Measurements from ENCODE around the gene CLECL1.

CLECL1 gene

DNA sequence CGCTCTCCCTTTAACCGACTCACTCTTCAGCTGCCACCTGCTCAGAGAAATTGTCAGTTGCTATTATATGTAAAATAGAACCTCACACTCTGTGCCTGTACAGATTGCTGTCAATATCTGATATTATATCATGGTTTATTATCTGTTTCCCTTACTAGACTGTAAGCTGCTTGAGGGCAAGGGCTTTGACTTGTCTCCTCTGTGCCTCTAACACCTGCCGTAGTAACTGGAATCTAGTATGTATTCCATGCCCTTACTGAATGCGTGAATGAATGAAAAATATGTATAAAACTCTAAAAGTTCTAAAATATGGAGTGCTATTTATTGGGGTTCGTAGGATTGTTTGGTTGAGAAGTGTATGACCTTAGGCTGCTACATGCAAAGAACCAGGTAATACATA, 29.5 kb upstream of the CLECL1 start:
- no peak for DNase-seq (ENCODE audit: extremely low spot score)
- ChIA-PET CTCF (interaction anchor here (1.1 to 4.1 kb wide), 6 partner anchors 9 to 52 kb away, joined by 3 to 77 read pairs (median 13); no protein-coding TSS in a partner anchor), POLR2A (no interaction called here)
- TF ChIP-seq CTCF (IDR thresholded peaks at IDR 0.05; ENCODE audit: control extremely low read depth, extremely low read depth, low read depth, missing control alignments): no peak

DNA sequence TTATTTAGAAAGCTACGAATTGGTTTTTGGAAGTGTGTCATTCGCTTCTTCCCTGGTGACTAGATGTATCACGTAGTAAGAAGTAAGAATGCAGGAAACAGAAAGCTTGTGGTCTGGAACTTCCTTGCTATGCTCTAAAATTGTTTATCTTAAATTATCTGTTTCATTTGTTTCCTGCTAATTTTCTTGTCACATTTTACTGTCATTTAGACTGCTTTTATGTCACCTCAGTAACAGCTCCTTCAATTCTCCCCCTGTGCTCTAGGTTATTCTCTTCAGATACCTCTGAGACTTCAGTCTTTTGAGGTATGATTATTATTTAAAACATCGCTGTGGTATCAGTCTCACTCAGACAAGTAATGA, 28.5 kb upstream of the CLECL1 start:
- POLR2A ChIA-PET: no interaction called here
- no peak for TF ChIP-seq CTCF (IDR thresholded peaks at IDR 0.05; ENCODE audit: control extremely low read depth, extremely low read depth, low read depth, missing control alignments)
- CTCF ChIA-PET: interaction anchor here (0.8 to 4.1 kb wide), 10 partner anchors 9 to 378 kb away, joined by 3 to 77 read pairs (median 4); no protein-coding TSS in a partner anchor
- DNase-seq (ENCODE audit: extremely low spot score): no peak

DNA sequence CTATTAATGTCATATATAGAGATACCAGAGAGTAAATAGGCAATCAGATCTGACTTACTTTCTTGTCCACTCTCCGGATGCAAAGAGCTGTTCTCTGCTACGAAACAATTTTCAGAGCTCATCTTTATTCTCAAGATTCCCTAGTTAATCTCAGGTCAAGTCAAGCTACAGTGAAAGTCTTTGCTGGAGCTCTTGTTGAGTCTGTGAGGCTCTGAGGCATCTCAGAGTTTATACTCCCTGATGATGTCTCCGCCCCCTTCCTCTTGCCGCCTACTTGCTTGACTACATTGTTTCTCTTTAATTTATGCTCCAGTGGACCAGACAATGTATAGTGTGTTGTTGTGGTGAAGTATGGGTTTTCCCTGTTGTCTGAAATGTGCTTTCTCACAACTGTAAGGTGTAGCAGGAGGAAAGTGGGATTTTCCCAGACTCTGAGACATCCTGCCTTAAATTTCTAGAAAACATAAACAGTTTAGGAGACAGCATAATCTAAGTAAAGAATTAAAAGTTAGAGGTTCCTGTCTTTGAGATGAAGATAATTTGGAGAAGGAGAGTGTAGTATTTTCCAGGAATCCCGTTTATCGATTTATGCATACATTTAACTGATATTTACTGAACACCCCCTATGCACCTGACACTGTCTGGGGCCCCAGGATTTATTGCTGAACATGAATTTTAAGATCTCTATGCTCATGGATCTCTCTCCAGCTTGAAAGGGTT, 28.0 kb upstream of the CLECL1 start, which contains the start of gene CD69:
Gene CD69, minus strand, starts transcription at position 203 of the 720 bp plus-strand sequence. Its CDS starts 81 bp downstream, at position 122.
- CTCF ChIA-PET: interaction anchor here (0.8 to 4.1 kb wide), 9 partner anchors 9 to 378 kb away, joined by 3 to 77 read pairs (median 5); no protein-coding TSS in a partner anchor
- peak; percentile 42 for DNase-seq (ENCODE audit: extremely low spot score)
- POLR2A ChIA-PET: interaction anchor here (0.6 to 1.4 kb wide), 9 partner anchors 10 to 88 kb away, joined by 3 to 6 read pairs (median 4); no protein-coding TSS in a partner anchor
- no peak for TF ChIP-seq CTCF (IDR thresholded peaks at IDR 0.05; ENCODE audit: control extremely low read depth, extremely low read depth, low read depth, missing control alignments)

GRCh38 chr12:9760120-9760519, 27.2 kb upstream of the CLECL1 start:
- ChIA-PET POLR2A (interaction anchor here (0.6 to 1.4 kb wide), 8 partner anchors 9 to 87 kb away, joined by 3 to 6 read pairs (median 4); no protein-coding TSS in a partner anchor), CTCF (interaction anchor here (1.4 to 4.1 kb wide), 5 partner anchors 8 to 38 kb away, joined by 5 to 77 read pairs (median 21); no protein-coding TSS in a partner anchor)
- TF ChIP-seq CTCF (IDR thresholded peaks at IDR 0.05; ENCODE audit: control extremely low read depth, extremely low read depth, low read depth, missing control alignments): no peak
- no peak for DNase-seq (ENCODE audit: extremely low spot score)

DNA sequence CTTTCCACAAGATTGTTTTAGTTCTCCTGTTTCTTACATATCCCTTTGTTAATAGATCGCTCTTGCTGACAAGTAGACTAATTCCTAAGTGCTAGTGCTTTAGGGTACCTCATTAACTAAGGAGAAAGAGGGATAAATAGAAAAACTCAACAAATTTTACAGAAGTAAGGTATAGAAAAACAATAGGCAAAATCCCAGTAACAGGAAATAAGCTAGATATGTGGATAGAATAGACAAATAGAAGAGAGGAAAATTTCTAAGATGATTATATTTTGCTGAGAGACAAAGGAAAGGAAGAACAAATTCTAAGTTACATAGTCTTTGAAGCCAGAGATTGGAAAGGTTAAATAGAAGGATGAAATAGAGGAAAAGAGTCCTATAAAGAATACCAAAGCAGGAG, 26.8 kb upstream of the CLECL1 start:
- POLR2A ChIA-PET: interaction anchor here (0.7 to 1.4 kb wide), 2 partner anchors 9 to 31 kb away, joined by 4 to 5 read pairs; no protein-coding TSS in a partner anchor

More for the DNA sequence above, 26.8 kb upstream of the CLECL1 start:
- TF ChIP-seq CTCF (IDR thresholded peaks at IDR 0.05; ENCODE audit: control extremely low read depth, extremely low read depth, low read depth, missing control alignments): no peak
- DNase-seq (ENCODE audit: extremely low spot score): no peak
- CTCF ChIA-PET: interaction anchor here (3.6 to 5.1 kb wide), 4 partner anchors 10 to 38 kb away, joined by 21 to 77 read pairs (median 32); no protein-coding TSS in a partner anchor

Data from GM10248 (cell line).